ENCODE results near the gene FNDC3A. TPM values are rescaled to one million over a fixed set of nuclear protein-coding genes. Genes with fewer than 3 reads are reported as not detected.

The FNDC3A gene
- total RNA-seq, 1 donor from 2014 or later = 51.9 TPM

- H3K4me3 Mint-ChIP-seq (ENCODE audit: unreplicated experiment) = no peak overlapping the region
- H3K9me3 Mint-ChIP-seq (ENCODE audit: unreplicated experiment) = no peaks in the 10 kb centered on the region
- DNase-seq (ENCODE audit: extremely low spot score, unreplicated experiment) = no peak
- no peaks in the 10 kb centered on the region for H3K27me3 Mint-ChIP-seq (ENCODE audit: unreplicated experiment)
- no peak for TF ChIP-seq CTCF (IDR thresholded peaks at IDR 0.05)
- no peaks in the 10 kb centered on the region for H3K36me3 Mint-ChIP-seq (ENCODE audit: unreplicated experiment)
- no peak overlapping the region for H3K27ac Mint-ChIP-seq (ENCODE audit: unreplicated experiment)
- H3K4me1 Mint-ChIP-seq (ENCODE audit: unreplicated experiment) = peaks cover 29% of the 10 kb centered on the region
Observed at GRCh38 chr13:49100637-49101570, 125.2 kb downstream of the FNDC3A start.

GRCh38 chr13:49108196-49108595, 132.5 kb downstream of the FNDC3A start:
- no peaks in the 10 kb centered on the region for H3K9me3 Mint-ChIP-seq (ENCODE audit: unreplicated experiment)
- peaks cover 26% of the 10 kb centered on the region for H3K4me1 Mint-ChIP-seq (ENCODE audit: unreplicated experiment)
- H3K4me3 Mint-ChIP-seq (ENCODE audit: unreplicated experiment) = no peak overlapping the region
- H3K27ac Mint-ChIP-seq (ENCODE audit: unreplicated experiment) = no peak overlapping the region
- no peak for DNase-seq (ENCODE audit: extremely low spot score, unreplicated experiment)
- H3K36me3 Mint-ChIP-seq (ENCODE audit: unreplicated experiment) = no peaks in the 10 kb centered on the region
- TF ChIP-seq CTCF (IDR thresholded peaks at IDR 0.05) = no peak
- H3K27me3 Mint-ChIP-seq (ENCODE audit: unreplicated experiment) = no peaks in the 10 kb centered on the region

GRCh38 chr13:49110122-49110912, 134.6 kb downstream of the FNDC3A start:
- no peaks in the 10 kb centered on the region for H3K27me3 Mint-ChIP-seq (ENCODE audit: unreplicated experiment)
- no peak for TF ChIP-seq CTCF (IDR thresholded peaks at IDR 0.05)
- H3K36me3 Mint-ChIP-seq (ENCODE audit: unreplicated experiment) = peaks cover 5% of the 10 kb centered on the region
- H3K4me1 Mint-ChIP-seq (ENCODE audit: unreplicated experiment) = peaks cover 39% of the 10 kb centered on the region
- peak overlapping the region; percentile 87 for H3K27ac Mint-ChIP-seq (ENCODE audit: unreplicated experiment)
- H3K4me3 Mint-ChIP-seq (ENCODE audit: unreplicated experiment) = peak overlapping the region; percentile 82
- no peaks in the 10 kb centered on the region for H3K9me3 Mint-ChIP-seq (ENCODE audit: unreplicated experiment)
- peak; percentile 86 for DNase-seq (ENCODE audit: extremely low spot score, unreplicated experiment)

- no peaks in the 10 kb centered on the region for H3K27me3 Mint-ChIP-seq (ENCODE audit: unreplicated experiment)
- TF ChIP-seq CTCF (IDR thresholded peaks at IDR 0.05) = no peak
- H3K27ac Mint-ChIP-seq (ENCODE audit: unreplicated experiment) = peak overlapping the region; percentile 87
- H3K9me3 Mint-ChIP-seq (ENCODE audit: unreplicated experiment) = no peaks in the 10 kb centered on the region
- peaks cover 9% of the 10 kb centered on the region for H3K36me3 Mint-ChIP-seq (ENCODE audit: unreplicated experiment)
- no peak for DNase-seq (ENCODE audit: extremely low spot score, unreplicated experiment)
- peaks cover 39% of the 10 kb centered on the region for H3K4me1 Mint-ChIP-seq (ENCODE audit: unreplicated experiment)
- peak overlapping the region; percentile 82 for H3K4me3 Mint-ChIP-seq (ENCODE audit: unreplicated experiment)
Observed at GRCh38 chr13:49110913-49111170, 135.1 kb downstream of the FNDC3A start.
